Stimulated activated CD8-positive, alpha-beta memory T cell treated with anti-CD3 and anti-CD28 coated beads, Interleukin-2, amount 100 ng/mL, for 1 hour (primary cell): ENCODE data around the gene FAM124A.

Experiments used
- DNase-seq, 2 donors: peaks; one replicate each; pipeline ENCODE4 v3.0.0-alpha.2; 2020; ENCODE audit warnings: low read depth in 2 of 2

FAM124A gene

GRCh38 chr13:51243227-51243626, 21.0 kb downstream of the FAM124A start:
- DNase-seq, result no peak

- no peak for DNase-seq
Measured at GRCh38 chr13:51243832-51244231, 21.6 kb downstream of the FAM124A start.

DNA sequence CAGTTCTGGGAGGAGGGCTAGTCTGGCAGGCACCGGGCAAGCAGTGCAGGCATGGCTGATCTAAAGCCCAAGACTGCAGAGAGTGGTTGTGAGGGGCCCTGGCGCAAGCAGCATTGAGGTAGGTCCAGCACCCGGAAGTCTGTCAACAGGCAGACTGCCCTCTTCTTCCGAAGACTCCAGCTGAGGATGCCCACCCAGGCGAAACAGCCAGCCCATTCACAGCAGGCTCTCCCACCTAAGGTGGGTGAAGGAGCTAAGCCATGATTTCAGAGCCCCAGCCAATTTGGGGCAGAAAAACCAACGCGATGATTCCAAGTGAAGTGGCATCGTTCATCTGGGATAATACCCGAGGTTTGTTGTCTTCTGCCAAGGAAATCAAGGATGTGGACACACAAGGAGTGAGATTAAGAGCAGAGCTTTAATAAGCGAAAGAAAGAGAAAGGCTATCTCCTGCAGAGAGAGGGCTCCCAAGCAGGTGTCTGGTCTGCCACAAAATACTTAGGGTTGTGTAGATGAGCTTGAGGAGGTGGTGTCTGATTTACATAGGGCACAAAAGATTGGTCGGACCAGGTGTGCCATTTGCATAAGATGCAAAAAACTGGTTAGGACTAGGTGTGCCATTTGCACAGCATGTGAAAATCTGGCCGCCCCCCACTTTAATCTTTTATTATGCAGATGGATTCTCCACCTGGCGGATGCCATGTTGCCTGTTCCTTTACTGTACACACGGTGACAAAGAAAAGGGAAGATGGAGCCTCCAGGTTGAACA, 22.6 kb downstream of the FAM124A start:
- no peak for DNase-seq

- no peak for DNase-seq
Measured at GRCh38 chr13:51245583-51245982, 23.4 kb downstream of the FAM124A start.

DNA sequence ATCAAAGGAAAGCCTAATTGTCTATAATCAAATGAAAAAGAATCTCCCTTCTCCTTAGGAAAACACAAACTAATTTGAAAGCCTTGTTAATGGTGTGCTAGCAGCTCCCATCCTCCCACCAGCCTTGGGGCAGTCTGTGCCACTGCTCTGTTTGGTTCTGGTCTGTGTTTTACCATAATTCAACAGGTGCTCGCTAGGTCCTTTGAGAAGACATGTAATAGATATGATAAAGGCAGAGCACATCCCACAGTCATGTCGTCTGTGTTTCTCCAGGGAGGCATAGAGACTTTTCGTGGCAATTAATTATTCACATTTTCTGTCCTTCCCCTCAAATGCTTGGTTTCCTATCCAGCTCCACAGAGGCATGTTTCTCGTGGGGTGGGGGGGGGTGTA, 23.8 kb downstream of the FAM124A start:
- DNase-seq, result no peak

DNA sequence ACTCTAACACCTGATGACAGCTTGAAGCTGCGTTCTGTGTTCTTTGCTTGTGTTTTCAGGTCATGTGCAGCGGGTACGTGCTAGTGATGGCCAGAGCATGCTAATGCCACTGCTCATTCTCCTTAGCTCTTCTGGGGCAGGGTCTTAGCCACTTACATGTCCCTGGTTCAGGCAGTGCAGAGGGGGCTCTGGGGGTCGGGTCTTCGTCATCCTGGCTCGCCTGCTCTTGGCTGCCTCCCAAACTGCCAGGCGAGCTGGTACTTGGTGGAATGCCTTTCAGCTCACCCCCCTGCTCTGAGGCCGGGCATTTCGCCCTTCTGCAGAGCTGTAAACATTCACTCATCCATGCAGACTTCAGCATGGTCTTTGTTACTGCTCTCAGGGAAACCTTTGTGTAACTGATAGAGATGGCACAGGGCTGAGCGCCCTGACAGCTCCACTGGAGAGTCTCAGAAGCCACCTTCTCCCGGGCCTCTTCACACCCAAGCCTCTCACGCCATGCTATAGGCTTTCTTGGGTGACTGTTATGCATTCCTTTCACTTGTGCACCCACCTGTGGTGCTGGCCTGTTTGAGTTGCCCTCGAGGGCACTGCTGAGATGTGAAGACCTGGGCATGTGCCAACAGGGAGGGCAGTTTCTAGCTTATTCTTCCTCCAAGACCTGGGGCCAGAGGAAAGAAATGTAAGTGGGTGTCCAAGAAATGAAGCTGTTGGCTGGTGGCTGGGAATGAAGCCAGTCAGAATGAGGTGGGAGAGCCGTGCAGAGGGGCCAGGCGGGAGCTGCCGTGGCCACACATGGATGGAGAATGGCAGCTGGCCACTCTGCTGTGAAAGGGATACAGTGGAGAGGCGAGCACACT, 24.4 kb downstream of the FAM124A start:
- no peak for DNase-seq

DNA sequence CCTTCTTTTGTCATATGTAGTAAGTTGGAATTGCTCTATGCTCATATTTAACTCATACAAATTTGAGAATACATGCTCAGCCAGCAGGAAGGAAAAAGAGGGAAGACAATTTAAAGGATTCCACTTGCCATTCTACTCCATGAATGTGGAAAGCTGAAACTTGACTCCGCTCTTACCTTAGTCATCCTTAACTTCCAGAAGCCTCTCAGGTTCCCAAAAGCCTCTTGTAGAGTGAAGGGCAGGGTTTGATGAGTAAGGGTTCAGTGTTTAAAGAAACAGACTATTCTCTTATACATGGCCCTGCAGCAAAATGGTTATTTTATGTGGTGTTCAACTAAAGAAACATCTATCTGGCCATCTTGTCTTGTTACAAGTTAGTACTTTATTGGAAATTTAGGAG, 27.1 kb downstream of the FAM124A start:
- DNase-seq, result no peak

- no peak for DNase-seq
Measured at GRCh38 chr13:51249770-51250741, 27.9 kb downstream of the FAM124A start.

- DNase-seq, result no peak
Measured at GRCh38 chr13:51251480-51251879, 29.3 kb downstream of the FAM124A start.

DNA sequence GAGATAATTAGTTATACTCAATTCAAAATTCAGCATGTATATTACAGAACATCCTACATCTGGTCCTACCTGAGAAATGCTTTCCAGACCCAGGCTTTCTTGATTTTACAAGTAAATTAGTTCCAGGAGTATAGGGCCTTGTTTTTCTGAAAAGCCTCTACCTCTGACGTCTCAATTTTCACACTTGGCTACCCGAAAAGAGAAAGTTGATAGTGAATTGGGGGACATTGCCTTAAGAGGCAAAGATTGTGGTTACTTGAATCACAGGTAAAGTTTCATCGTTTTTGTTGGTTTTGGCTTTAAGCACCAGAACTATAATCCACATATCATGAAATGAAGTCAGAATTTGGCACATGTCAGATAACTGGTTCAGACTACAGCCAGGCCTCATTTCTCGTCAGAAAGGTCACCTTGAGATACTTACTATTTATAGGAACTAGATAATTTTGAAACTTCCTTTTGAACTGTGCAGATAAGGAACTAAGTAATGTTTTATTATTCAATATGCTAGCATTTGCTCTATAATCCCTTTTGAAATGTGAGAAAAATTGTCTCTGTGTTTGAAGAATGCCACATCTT, 30.8 kb downstream of the FAM124A start:
- DNase-seq, result no peak

GRCh38 chr13:51255556-51255955, 33.4 kb downstream of the FAM124A start:
- no peak for DNase-seq

DNA sequence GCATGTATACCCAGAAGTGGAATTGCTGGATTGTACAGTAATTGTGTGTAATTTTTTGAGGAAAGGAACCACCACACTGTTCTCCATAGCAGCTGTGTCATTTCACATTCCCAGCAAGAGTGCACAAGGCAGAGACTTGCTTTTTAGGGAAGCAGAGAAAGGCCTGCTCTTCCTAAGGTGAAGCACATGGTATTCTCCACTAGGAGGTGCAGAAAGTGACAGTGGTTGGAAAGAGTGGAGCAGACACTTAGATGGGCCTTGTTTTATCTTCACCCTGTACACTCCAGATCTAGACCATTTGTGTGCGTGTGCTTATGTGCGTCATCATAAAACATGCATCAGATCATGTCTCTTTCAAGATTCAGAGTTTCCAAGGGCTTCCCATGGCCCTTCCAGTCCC, 35.0 kb downstream of the FAM124A start:
- DNase-seq, result no peak

DNA sequence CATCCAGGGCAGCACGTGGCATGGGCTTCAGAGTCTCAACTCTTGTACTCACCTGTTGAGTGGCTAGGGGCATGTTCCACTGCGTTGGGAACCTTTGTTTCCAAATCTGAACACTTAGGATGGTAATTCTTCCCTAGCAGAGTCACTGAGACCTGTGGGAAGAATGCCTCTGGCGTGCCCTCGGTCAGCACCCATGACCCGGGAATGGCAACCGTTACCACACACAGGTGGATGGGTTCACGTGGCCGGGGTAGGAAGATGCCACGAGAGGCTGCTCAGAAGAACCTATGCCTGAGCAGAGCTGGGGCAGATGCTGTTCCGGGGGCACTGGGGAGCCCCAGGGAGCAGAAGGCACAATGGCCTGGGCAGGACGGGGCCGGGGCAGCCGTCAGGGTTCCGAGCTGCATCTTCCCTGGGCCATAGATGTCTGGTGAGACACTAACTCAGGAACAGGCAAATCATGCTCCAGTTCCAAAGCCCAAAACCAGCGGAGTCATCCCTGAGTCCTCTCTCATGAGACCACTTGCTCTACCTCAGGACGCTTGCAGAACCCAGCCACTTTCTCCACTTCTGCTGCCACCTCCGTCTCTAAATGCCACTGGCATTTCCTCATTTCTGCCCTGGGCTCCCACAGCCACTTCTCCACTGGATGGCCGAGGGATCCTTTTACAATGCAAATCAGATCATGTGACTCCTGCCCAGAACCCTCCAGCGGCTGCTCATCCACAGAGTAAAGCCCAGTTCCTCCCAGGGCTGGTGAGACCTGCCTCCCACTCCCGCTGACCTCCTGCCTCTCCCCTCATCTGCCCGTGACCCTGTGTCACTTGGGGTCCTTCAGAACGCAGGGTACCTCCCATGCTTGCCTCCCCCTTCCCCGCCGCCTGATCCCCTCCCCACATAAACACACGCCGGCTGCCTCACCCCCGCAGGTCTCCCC, 36.7 kb downstream of the FAM124A start:
- no peak for DNase-seq

DNA sequence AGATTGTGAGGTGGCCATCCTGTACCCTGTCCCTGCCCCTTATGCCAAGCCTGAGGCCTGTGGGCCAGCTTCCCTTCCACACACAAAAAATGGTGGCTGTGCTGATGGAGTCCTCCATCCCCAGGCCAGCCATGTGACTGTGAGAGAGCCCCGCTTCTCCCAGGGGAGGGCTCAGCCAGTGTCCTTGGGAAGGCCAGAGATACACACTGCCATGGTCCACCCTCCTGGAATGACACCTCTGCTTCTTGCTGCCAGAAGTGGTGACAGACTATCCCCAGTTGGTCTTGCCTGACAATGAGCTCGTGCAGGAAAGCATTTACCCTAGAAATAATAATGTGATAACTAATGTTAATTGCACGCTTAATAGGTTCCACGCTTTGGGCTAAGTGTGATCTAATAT, 38.0 kb downstream of the FAM124A start:
- no peak for DNase-seq

DNA sequence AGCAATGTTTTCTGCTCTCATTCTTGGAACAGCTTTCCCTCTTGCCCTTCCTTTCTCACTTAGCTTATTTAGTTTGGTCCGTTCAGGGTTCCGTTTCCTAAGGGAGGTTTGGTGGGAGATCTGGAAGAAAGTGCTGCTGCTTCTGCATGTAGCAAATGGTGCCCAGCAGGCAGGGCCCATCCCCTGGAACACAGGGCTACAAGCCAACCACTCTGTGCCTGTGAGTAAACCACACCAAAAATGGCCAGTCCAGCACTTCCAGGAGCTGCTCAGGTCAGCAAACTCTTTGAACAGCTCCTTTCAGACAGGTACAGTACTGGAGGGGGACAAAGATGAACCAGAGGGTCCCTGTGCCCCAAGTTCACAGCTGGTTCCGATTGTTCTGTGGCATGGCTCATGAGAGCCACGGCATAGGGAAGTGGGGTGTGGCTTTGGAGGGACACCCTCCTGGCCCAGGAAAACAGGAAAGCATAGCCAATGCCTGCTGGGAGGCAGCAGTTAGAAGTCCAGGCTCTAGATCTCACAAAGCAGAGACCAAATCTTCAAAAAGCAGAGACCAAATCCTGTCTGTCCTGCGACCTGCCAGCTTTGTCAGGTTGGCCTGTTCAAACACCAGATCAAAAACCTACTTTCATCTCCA, 39.5 kb downstream of the FAM124A start:
- DNase-seq, result no peak

GRCh38 chr13:51262501-51263211, 40.5 kb downstream of the FAM124A start:
- no peak for DNase-seq

GRCh38 chr13:51266642-51267041, 44.4 kb downstream of the FAM124A start:
- no peak for DNase-seq

DNA sequence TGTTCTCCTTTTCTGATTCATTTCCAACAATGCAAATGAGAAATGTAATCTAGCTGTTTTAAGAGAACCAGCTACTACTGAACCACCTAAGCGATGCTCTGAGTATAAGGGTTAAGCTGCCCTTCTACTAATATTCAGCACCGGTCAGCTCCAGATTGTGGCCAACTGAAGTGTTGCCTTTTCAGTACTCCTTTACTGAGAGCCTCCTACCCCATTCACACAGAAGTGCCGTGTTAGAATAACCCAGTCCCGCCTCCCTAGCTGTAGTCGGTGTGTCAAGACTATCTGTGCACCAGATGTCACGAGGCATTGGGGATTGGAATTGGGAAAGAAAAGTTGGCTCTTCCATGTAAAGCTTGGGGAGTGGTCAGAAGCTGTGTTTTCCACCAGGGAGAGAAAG, 45.4 kb downstream of the FAM124A start:
- no peak for DNase-seq

DNA sequence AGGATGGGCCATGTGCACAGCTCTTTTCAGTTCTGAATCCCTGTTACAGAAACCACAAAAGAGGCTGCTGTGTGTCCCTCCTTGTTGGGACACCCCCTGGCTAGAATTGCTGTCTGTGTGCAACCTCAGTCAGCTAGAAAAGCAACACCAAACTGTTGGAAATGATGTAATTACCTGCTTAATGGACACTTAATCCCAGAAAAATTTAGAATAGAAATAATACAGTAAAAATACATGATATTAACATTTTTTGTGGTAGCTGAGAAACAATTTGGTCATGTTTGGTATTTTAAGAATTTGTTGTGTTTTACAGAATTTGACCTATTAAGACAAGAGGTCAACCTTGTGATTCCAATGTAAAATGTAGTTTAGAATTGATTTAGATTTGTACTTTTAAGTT, 46.8 kb downstream of the FAM124A start:
- DNase-seq, result no peak
